ENCODE data around the gene LMAN2.
A peak's percentile ranks its signal among the peaks of the same experiment; 100 is the strongest.
"Not testable (repeated sequence)": the region's sequence is repeated elsewhere in the genome, so short reads cannot be mapped to it uniquely, and the experiment has no call there.

The LMAN2 gene

GRCh38 chr5:177361418-177362291 lies 10.2 kb upstream of the LMAN2 start:
- H3K36me3 ChIP-seq (ENCODE audit: low read depth) = no peaks in the 10 kb centered on the region
- ATAC-seq (ENCODE audit: low read depth) (no peak), DNase-seq (ENCODE audit: low spot score) (no peak)
- H3K4me1 ChIP-seq (ENCODE audit: insufficient read depth, poor library complexity, severe bottlenecking) = peaks cover 11% of the 10 kb centered on the region
- no peak overlapping the region for H3K4me3 ChIP-seq (ENCODE audit: severe bottlenecking)
- peak overlapping the region; percentile 29 for H3K27ac ChIP-seq (ENCODE audit: poor library complexity, severe bottlenecking)
- no peak for TF ChIP-seq CTCF (IDR thresholded peaks at IDR 0.05; ENCODE audit: poor library complexity, severe bottlenecking)
- no peaks in the 10 kb centered on the region for H3K9me3 ChIP-seq (ENCODE audit: severe bottlenecking)
- no peaks in the 10 kb centered on the region for H3K27me3 ChIP-seq (ENCODE audit: insufficient read depth, poor library complexity, severe bottlenecking)

- not testable (repeated sequence) for H3K27ac ChIP-seq (ENCODE audit: poor library complexity, severe bottlenecking); H3K4me3 ChIP-seq (ENCODE audit: severe bottlenecking); H3K9me3 ChIP-seq (ENCODE audit: severe bottlenecking); H3K27me3 ChIP-seq (ENCODE audit: insufficient read depth, poor library complexity, severe bottlenecking); ATAC-seq (ENCODE audit: low read depth); DNase-seq (ENCODE audit: low spot score); H3K36me3 ChIP-seq (ENCODE audit: low read depth)
- peaks cover 11% of the 10 kb centered on the region for H3K4me1 ChIP-seq (ENCODE audit: insufficient read depth, poor library complexity, severe bottlenecking)
Observed at GRCh38 chr5:177360740-177361139, 9.3 kb upstream of the LMAN2 start.

- Histone ChIP-seq H3K4me3 (ENCODE audit: severe bottlenecking) (no peak overlapping the region), H3K36me3 (ENCODE audit: low read depth) (no peaks in the 10 kb centered on the region), H3K27ac (ENCODE audit: poor library complexity, severe bottlenecking) (no peak overlapping the region), H3K4me1 (ENCODE audit: insufficient read depth, poor library complexity, severe bottlenecking) (peaks cover 11% of the 10 kb centered on the region), H3K9me3 (ENCODE audit: severe bottlenecking) (no peaks in the 10 kb centered on the region), H3K27me3 (ENCODE audit: insufficient read depth, poor library complexity, severe bottlenecking) (no peaks in the 10 kb centered on the region)
- no peak for ATAC-seq (ENCODE audit: low read depth)
- no peak for TF ChIP-seq CTCF (IDR thresholded peaks at IDR 0.05; ENCODE audit: poor library complexity, severe bottlenecking)
- DNase-seq (ENCODE audit: low spot score) = no peak
Observed at GRCh38 chr5:177359860-177360259, 8.4 kb upstream of the LMAN2 start.

- peaks cover 11% of the 10 kb centered on the region for H3K4me1 ChIP-seq (ENCODE audit: insufficient read depth, poor library complexity, severe bottlenecking)
- H3K36me3 ChIP-seq (ENCODE audit: low read depth) = no peaks in the 10 kb centered on the region
- no peaks in the 10 kb centered on the region for H3K27me3 ChIP-seq (ENCODE audit: insufficient read depth, poor library complexity, severe bottlenecking)
- no peak overlapping the region for H3K4me3 ChIP-seq (ENCODE audit: severe bottlenecking)
- no peak for TF ChIP-seq CTCF (IDR thresholded peaks at IDR 0.05; ENCODE audit: poor library complexity, severe bottlenecking)
- ATAC-seq (ENCODE audit: low read depth) = no peak
- no peak overlapping the region for H3K27ac ChIP-seq (ENCODE audit: poor library complexity, severe bottlenecking)
- no peaks in the 10 kb centered on the region for H3K9me3 ChIP-seq (ENCODE audit: severe bottlenecking)
- no peak for DNase-seq (ENCODE audit: low spot score)
Observed at GRCh38 chr5:177359451-177359851, 8.0 kb upstream of the LMAN2 start.

GRCh38 chr5:177358370-177358819 lies 6.9 kb upstream of the LMAN2 start:
- peak overlapping the region; percentile 11 for H3K27ac ChIP-seq (ENCODE audit: poor library complexity, severe bottlenecking)
- no peak for TF ChIP-seq CTCF (IDR thresholded peaks at IDR 0.05; ENCODE audit: poor library complexity, severe bottlenecking)
- H3K4me3 ChIP-seq (ENCODE audit: severe bottlenecking) = peak overlapping the region; percentile 36
- no peaks in the 10 kb centered on the region for H3K9me3 ChIP-seq (ENCODE audit: severe bottlenecking)
- peaks cover 5% of the 10 kb centered on the region for H3K4me1 ChIP-seq (ENCODE audit: insufficient read depth, poor library complexity, severe bottlenecking)
- H3K36me3 ChIP-seq (ENCODE audit: low read depth) = no peaks in the 10 kb centered on the region
- H3K27me3 ChIP-seq (ENCODE audit: insufficient read depth, poor library complexity, severe bottlenecking) = no peaks in the 10 kb centered on the region
- no peak for DNase-seq (ENCODE audit: low spot score)
- no peak for ATAC-seq (ENCODE audit: low read depth)
